GM12872 (cell line): ENCODE data around the gene CNST.

Source experiments
- TF ChIP-seq, protein P1 (sequence below): IDR thresholded peaks from 3 replicates; pipeline ENCODE4 v1.5.1; 2011; ENCODE audit warnings: low read depth, mild to moderate bottlenecking, low read length, moderate library complexity; ENCODE audit not compliant: insufficient read depth

Gene CNST

DNA sequence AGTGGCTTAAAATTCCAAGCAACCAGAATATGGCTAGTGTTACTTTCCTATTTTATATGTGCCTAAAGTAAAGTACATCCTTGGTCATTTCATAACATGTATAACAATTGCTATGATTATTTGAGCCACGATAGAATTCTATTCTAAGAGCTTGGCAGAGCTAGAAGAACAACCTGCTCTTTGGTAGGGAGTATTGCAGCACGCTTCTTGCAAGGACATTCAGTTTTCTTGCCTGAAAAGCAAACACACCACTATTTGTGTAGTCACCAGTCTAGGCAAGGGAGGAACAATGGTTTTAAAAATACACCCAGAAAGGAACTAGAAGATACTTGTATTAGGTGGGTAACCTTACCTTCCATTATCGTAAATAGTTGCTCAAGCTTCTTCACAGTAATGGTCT is 51.5 kb downstream of the CNST start:
- TF ChIP-seq, protein P1, sequence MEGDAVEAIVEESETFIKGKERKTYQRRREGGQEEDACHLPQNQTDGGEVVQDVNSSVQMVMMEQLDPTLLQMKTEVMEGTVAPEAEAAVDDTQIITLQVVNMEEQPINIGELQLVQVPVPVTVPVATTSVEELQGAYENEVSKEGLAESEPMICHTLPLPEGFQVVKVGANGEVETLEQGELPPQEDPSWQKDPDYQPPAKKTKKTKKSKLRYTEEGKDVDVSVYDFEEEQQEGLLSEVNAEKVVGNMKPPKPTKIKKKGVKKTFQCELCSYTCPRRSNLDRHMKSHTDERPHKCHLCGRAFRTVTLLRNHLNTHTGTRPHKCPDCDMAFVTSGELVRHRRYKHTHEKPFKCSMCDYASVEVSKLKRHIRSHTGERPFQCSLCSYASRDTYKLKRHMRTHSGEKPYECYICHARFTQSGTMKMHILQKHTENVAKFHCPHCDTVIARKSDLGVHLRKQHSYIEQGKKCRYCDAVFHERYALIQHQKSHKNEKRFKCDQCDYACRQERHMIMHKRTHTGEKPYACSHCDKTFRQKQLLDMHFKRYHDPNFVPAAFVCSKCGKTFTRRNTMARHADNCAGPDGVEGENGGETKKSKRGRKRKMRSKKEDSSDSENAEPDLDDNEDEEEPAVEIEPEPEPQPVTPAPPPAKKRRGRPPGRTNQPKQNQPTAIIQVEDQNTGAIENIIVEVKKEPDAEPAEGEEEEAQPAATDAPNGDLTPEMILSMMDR = no peak

DNA sequence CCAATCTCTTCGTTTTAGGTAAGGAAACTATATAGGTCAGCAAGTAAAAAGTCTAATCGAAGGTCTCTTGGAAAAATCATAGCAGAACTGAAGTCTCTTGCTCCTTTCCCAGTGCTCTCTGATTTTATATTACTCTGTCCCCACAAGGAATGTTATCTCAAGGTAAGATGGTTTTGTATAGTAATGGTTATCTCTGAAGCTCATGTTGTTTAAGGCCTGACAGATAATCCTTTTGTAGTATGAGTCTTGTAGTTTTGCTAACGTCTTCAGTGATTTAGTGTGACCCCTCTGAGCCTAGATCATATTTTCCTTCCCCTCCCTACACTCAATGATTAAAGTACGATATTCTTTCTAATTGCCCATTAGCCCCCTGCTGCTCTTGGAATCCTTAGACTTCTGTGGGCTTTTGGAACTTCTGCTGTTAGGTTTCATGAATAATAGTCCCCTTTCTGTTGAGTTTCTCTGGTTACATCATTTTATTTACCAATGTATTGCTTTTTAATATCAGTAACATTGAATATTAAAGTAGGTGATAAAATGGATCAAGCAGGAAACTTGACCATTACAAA is 52.1 kb downstream of the CNST start:
- TF ChIP-seq, protein P1 = no peak

DNA sequence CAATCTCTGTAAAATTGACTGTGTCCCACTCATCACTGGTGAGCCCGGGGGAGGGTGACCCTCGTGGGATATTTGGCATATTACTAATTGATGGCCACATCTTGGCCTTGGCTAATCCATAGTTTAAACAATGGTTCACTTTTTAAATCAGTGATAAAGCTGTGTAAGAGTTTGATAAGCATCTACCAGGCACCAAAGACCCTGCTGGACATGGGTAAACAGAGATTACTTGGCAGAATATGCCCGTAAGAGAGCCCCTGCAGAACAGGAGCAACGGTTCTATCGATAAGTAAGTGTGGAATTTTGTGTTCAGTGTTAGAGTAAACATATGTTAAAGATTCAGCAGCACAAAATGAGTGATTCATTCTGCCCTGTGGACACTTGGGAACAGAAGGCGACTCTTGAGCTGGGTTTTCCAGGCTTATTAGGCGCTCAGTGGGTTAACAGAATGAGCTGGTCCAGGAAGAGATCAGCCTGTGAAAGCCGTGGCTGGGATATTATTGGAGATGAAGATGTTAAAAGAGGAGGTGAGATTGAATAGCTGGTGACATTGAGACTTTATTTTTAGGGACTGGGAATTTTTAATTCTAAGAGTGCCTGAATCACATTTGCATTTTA is 55.9 kb downstream of the CNST start:
- TF ChIP-seq, protein P1 = no peak

DNA sequence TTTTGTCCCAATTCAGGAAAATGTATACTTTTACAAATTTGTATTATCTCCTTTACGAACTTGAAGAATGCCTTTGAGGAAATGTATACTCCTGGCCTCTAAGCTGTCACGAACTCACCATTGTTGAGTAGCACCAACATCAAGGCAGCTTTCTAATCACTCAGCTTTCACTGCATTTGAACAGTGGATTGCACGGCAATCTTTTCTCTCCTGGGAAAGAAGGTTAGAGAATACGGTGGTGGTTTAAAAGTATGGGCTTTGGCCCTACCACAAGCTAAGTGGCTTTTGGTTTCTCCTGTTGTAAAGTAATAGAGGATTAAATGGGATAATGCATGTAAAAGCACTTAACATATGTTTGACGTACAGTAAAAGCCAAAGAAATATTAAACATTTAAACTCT is 57.8 kb downstream of the CNST start:
- TF ChIP-seq, protein P1 = no peak

DNA sequence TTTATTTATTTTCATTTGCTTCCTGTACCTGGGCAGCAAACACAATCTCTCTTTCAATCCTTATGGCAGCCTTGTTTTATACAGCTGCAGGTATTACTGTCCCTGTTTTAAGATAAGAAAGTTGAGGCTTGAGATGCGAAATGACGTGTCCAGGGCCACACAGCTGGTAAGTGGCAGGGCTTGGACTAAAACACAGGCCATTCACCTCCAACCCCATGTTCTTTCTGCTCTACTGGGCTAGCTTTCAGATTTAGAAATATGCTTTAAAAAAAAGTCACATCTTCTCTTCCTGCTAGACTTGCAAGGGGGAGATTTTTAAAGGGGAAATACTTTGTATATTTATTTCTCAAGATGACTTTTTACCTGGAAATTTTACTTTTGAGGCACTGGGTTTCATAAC is 62.8 kb downstream of the CNST start:
- TF ChIP-seq, protein P1 = no peak

DNA sequence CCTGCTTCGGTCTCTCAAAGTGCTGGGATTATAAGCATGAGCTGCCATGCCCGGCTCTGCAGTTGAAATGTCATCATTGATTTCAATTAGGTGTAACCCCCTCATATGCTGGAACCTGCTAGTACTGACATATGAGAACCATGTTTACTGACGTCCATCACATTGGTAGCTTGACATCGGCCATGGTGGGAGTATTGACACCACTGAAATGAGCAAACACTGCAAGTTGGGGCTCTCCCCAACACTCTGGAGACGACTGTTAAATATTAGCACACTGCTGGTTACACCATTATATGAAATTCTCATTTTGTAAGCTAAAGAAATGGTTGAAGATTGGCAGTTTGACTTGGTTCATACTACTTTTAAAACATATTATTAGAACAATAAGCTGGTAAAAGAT is 63.7 kb downstream of the CNST start:
- TF ChIP-seq, protein P1 = no peak

DNA sequence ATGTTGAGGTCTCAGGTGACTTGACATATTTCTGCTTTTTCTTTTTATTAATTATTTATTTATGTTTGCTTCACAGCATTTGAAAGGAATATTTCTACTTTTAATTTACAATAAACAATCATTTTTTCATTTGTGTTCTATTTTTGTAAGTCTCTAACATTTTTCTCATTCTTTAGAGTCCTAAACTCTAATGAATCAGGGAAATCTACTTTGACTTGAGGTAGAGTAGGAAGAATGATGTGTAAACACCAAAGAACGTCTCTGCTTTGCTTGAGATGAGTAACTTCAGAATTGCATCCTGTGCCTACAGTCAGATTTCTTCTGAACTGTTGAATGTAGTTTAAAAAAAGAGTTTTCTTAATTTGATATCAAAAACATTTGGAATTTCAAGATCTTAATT is 65.2 kb downstream of the CNST start:
- TF ChIP-seq, protein P1 = no peak
